ENCODE results near the gene BICD2.
"Not testable (repeated sequence)": the region's sequence is repeated elsewhere in the genome, so short reads cannot be mapped to it uniquely, and the experiment has no call there.

Gene BICD2

DNA sequence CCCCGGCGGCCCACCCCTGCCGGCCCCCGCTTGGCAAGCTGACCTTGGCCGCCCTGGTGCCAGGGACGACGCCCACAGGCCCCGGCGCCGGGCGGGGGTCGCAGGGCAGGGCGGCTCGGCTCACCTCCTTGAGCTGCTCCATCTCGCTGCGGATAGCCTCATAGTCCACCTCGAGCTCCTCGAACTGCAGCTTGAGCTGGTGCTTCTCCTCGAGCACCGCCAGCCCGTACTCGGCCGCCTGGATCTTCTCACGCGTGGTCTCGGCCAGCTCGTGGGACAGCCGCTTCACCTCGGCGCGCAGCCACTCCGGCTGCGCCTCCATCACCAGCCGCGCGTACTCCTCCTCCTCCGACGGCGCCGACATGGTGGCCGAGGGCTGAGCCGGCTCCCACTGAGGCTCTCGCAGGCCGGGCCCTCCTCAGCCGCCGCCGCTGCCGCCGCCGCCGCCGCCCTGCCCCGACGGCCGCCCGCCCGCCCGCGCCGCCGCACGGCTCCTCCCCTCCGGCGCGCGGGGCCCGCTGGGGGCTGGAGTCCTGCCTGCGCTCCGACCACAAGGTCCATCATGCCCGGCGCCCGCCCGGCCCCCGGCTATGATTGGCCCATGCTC lies at the start of gene BICD2:
Gene BICD2, minus strand, starts transcription at position 453 of the 607 bp plus-strand sequence. Its CDS starts 89 bp downstream, at position 364.
- Histone ChIP-seq H3K9ac (ENCODE audit: low read length) (peak within 1 kb of the TSS; percentile 93), H3K9me3 (ENCODE audit: control insufficient read depth, low read length) (no peaks in the 10 kb centered on the region), H3K36me3 (ENCODE audit: control insufficient read depth, insufficient read depth, low read length, severe bottlenecking) (no peaks in the 10 kb centered on the region), H3K4me3 (ENCODE audit: low read length) (peak within 1 kb of the TSS; percentile 94), H3K27me3 (replicated peaks; ENCODE audit: control insufficient read depth, insufficient read depth, low read length) (no peaks in the 10 kb centered on the region), H3K4me1 (ENCODE audit: control insufficient read depth, insufficient read depth, low read length) (peaks cover 40% of the 10 kb centered on the region)
- DNase-seq (ENCODE audit: low read depth): peak; percentile 98

- not testable (repeated sequence) for H3K9ac ChIP-seq (ENCODE audit: low read length); H3K36me3 ChIP-seq (ENCODE audit: control insufficient read depth, insufficient read depth, low read length, severe bottlenecking); DNase-seq (ENCODE audit: low read depth); H3K9me3 ChIP-seq (ENCODE audit: control insufficient read depth, low read length); H3K4me1 ChIP-seq (ENCODE audit: control insufficient read depth, insufficient read depth, low read length); H3K4me3 ChIP-seq (ENCODE audit: low read length)
- H3K27me3 ChIP-seq (replicated peaks; ENCODE audit: control insufficient read depth, insufficient read depth, low read length): peaks cover 60% of the 10 kb centered on the region
Measured at GRCh38 chr9:92809629-92810326, 45.1 kb upstream of the BICD2 start.

GRCh38 chr9:92808726-92809451 lies 44.3 kb upstream of the BICD2 start:
- no peaks in the 10 kb centered on the region for H3K9me3 ChIP-seq (ENCODE audit: control insufficient read depth, low read length)
- peak; percentile 90 for DNase-seq (ENCODE audit: low read depth)
- peak overlapping the region; percentile 46 for H3K4me3 ChIP-seq (ENCODE audit: low read length)
- peaks cover 61% of the 10 kb centered on the region for H3K27me3 ChIP-seq (replicated peaks; ENCODE audit: control insufficient read depth, insufficient read depth, low read length)
- peaks cover 2% of the 10 kb centered on the region for H3K4me1 ChIP-seq (ENCODE audit: control insufficient read depth, insufficient read depth, low read length)
- H3K9ac ChIP-seq (ENCODE audit: low read length): no peak overlapping the region
- H3K36me3 ChIP-seq (ENCODE audit: control insufficient read depth, insufficient read depth, low read length, severe bottlenecking): no peaks in the 10 kb centered on the region

DNA sequence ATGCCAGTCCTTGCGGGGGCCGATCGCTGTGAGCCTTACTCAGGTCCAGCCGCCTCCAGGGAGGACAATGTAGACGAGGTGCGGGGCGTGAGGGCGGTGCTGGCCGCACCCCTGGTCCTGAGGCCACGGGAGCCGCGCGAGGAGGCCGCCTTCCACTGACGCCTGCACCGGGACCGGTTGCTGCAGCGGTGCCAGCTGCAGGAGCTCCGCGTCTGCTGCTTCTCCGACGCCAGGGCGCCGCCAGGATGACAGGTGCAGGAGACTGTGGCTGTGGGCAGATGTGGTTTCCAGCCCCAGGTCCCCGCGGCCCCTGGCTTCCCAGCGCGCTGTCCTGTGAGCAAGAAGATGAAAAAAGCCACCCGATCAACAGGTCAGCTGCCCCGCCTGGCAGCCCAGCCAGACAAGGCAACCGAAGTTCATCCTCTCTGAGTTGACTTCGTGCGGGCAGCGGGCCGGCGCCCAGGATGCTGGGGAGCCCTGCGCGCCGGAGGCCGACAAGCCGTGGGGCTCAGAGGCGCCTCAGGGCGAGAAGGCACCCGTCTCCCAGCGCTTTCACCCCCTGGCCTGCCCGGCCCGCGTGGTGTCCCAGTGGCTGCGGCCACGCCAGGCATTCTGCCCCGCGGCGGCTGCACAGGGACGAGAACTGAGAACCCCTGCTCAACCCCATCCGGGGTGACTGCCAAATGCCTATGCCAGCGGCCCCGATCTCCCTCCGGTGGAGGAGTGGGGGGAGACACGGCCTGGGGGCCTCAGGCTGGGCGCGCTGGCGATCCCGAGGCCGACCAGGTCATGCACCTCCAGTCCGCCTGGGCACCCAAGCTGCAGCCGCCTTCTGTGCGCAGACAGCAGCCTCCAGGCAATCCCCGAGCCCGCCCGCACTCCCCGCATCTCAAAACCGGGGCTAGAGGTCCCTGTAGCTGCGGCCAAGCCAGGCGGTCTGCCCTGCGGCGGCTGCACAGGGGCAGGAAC lies 43.4 kb upstream of the BICD2 start:
- Histone ChIP-seq H3K9ac (ENCODE audit: low read length) (no peak overlapping the region), H3K36me3 (ENCODE audit: control insufficient read depth, insufficient read depth, low read length, severe bottlenecking) (no peaks in the 10 kb centered on the region), H3K4me3 (ENCODE audit: low read length) (no peak overlapping the region), H3K9me3 (ENCODE audit: control insufficient read depth, low read length) (no peaks in the 10 kb centered on the region), H3K27me3 (replicated peaks; ENCODE audit: control insufficient read depth, insufficient read depth, low read length) (peaks cover 62% of the 10 kb centered on the region), H3K4me1 (ENCODE audit: control insufficient read depth, insufficient read depth, low read length) (peaks cover 2% of the 10 kb centered on the region)
- DNase-seq (ENCODE audit: low read depth): no peak

- H3K9ac ChIP-seq (ENCODE audit: low read length): no peak overlapping the region
- H3K9me3 ChIP-seq (ENCODE audit: control insufficient read depth, low read length): no peaks in the 10 kb centered on the region
- no peaks in the 10 kb centered on the region for H3K36me3 ChIP-seq (ENCODE audit: control insufficient read depth, insufficient read depth, low read length, severe bottlenecking)
- no peak for DNase-seq (ENCODE audit: low read depth)
- H3K4me1 ChIP-seq (ENCODE audit: control insufficient read depth, insufficient read depth, low read length): peaks cover 2% of the 10 kb centered on the region
- peaks cover 56% of the 10 kb centered on the region for H3K27me3 ChIP-seq (replicated peaks; ENCODE audit: control insufficient read depth, insufficient read depth, low read length)
- H3K4me3 ChIP-seq (ENCODE audit: low read length): no peak overlapping the region
Measured at GRCh38 chr9:92807031-92807756, 42.6 kb upstream of the BICD2 start.

DNA sequence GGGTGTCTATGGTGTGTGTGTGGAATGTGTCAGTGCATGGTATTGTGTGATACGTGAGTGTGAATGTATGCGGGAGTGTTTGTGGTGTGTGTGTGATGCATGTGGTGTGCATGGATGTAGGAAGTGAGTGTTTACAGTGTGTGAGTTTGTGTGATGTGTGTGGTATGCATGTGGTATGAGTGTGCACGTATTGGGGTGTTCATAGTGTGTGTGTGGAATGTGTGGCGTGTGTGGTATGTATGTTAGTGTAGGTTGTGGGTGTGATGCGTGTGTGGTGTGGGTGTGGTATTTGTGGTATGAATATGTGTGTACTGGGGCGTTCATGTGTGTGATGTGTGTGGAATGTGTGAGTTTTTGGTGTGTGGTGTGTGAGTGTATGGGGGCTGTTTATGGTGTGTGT lies 40.1 kb upstream of the BICD2 start:
- Histone ChIP-seq H3K9ac (ENCODE audit: low read length) (no peak overlapping the region), H3K9me3 (ENCODE audit: control insufficient read depth, low read length) (no peaks in the 10 kb centered on the region), H3K36me3 (ENCODE audit: control insufficient read depth, insufficient read depth, low read length, severe bottlenecking) (no peaks in the 10 kb centered on the region), H3K4me1 (ENCODE audit: control insufficient read depth, insufficient read depth, low read length) (peaks cover 2% of the 10 kb centered on the region), H3K4me3 (ENCODE audit: low read length) (no peak overlapping the region), H3K27me3 (replicated peaks; ENCODE audit: control insufficient read depth, insufficient read depth, low read length) (peaks cover 37% of the 10 kb centered on the region)
- DNase-seq (ENCODE audit: low read depth): no peak

DNA sequence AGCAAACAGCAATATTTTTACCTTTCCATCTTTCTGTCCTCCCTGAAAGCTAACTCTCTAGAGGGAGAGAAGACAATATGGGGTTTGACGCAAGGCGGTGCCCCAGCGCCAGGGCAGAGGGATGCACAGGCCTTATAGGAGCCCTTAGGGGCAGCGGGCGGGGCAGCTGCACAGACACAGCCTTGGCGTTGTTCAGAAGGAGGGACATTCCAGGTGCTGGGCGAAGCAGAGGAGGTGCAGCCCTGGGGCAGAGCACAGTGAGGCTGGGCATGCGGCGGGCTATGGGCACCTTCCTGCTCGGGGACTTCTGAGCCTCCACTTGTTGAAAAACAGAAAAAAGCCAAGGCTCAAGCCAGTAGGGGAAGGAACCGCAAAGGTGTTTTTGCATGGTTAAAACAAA lies 33.7 kb upstream of the BICD2 start:
- H3K9me3 ChIP-seq (ENCODE audit: control insufficient read depth, low read length): no peaks in the 10 kb centered on the region
- no peak for DNase-seq (ENCODE audit: low read depth)
- no peaks in the 10 kb centered on the region for H3K36me3 ChIP-seq (ENCODE audit: control insufficient read depth, insufficient read depth, low read length, severe bottlenecking)
- H3K4me1 ChIP-seq (ENCODE audit: control insufficient read depth, insufficient read depth, low read length): no peaks in the 10 kb centered on the region
- no peak overlapping the region for H3K4me3 ChIP-seq (ENCODE audit: low read length)
- H3K27me3 ChIP-seq (replicated peaks; ENCODE audit: control insufficient read depth, insufficient read depth, low read length): peaks cover 44% of the 10 kb centered on the region
- H3K9ac ChIP-seq (ENCODE audit: low read length): no peak overlapping the region

GRCh38 chr9:92796337-92796804 lies 31.7 kb upstream of the BICD2 start:
- peaks cover 52% of the 10 kb centered on the region for H3K27me3 ChIP-seq (replicated peaks; ENCODE audit: control insufficient read depth, insufficient read depth, low read length)
- not testable (repeated sequence) for H3K9me3 ChIP-seq (ENCODE audit: control insufficient read depth, low read length); H3K4me1 ChIP-seq (ENCODE audit: control insufficient read depth, insufficient read depth, low read length); DNase-seq (ENCODE audit: low read depth); H3K9ac ChIP-seq (ENCODE audit: low read length); H3K36me3 ChIP-seq (ENCODE audit: control insufficient read depth, insufficient read depth, low read length, severe bottlenecking); H3K4me3 ChIP-seq (ENCODE audit: low read length)

DNA sequence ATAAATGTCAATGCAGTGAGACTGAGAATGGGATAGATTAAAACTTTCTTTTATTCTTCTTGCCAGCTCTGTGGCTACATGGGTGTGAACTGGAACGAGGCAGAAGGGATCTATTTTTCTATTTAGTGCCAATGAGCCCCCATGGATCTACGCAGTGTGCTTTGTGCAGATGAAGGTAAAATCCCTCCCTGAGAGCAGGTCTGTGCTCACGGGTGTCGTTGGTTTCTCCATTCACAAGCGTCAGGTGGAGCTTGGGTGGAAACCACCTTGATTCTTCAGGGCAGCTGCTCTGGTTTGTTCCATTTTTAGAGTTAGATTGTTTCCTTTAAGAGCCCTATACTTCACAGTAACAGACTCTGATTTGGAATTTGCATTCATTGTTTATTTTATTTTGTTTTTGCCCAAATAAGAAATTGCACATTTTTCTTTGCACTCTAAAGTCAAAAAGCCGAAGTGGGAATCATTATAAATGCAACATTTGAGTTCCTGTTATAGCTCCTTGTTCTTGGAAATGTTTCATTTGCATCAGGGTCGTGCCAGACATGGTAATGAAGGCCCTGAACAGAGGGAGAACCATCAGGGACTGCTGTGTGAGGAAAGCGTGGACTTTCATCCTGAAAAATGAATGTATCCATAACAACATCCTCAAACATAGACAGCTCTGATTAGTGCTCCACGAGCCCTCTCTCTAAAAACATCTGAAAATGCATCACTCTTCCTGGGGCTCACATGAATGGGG lies 31.1 kb upstream of the BICD2 start:
- Histone ChIP-seq H3K9ac (ENCODE audit: low read length) (no peak overlapping the region), H3K9me3 (ENCODE audit: control insufficient read depth, low read length) (no peaks in the 10 kb centered on the region), H3K27me3 (replicated peaks; ENCODE audit: control insufficient read depth, insufficient read depth, low read length) (peaks cover 52% of the 10 kb centered on the region), H3K36me3 (ENCODE audit: control insufficient read depth, insufficient read depth, low read length, severe bottlenecking) (no peaks in the 10 kb centered on the region), H3K4me3 (ENCODE audit: low read length) (no peak overlapping the region), H3K4me1 (ENCODE audit: control insufficient read depth, insufficient read depth, low read length) (no peaks in the 10 kb centered on the region)
- no peak for DNase-seq (ENCODE audit: low read depth)

GRCh38 chr9:92795000-92795399 lies 30.4 kb upstream of the BICD2 start:
- Histone ChIP-seq H3K4me3 (ENCODE audit: low read length) (no peak overlapping the region), H3K9ac (ENCODE audit: low read length) (no peak overlapping the region), H3K4me1 (ENCODE audit: control insufficient read depth, insufficient read depth, low read length) (no peaks in the 10 kb centered on the region), H3K36me3 (ENCODE audit: control insufficient read depth, insufficient read depth, low read length, severe bottlenecking) (no peaks in the 10 kb centered on the region), H3K27me3 (replicated peaks; ENCODE audit: control insufficient read depth, insufficient read depth, low read length) (peaks cover 52% of the 10 kb centered on the region), H3K9me3 (ENCODE audit: control insufficient read depth, low read length) (no peaks in the 10 kb centered on the region)
- no peak for DNase-seq (ENCODE audit: low read depth)

Data from adipocyte (in vitro differentiated cells).